Neural progenitor cell (in vitro differentiated cells): ENCODE data around the gene MED31. TPM values are rescaled to one million over a fixed set of nuclear protein-coding genes. Genes with fewer than 3 reads are reported as not detected.

Experiments
- DNase-seq: peaks from one replicate; pipeline ENCODE4 v3.0.0-alpha.2; 2016; ENCODE audit warnings: low spot score
- H2AFZ ChIP-seq: fragments of 200-600 bp; sonication (generic); replicated peaks from 2 replicates; pipeline ENCODE4 v1.6.1; 2016; ENCODE audit warnings: antibody characterized with exemption
- H3F3A ChIP-seq: fragments of 200-600 bp; sonication (generic); 2 replicates; pipeline ENCODE4 v1.6.1; 2016; ENCODE audit warnings: antibody characterized with exemption, low read depth
- H3K27ac ChIP-seq: fragments of 200-600 bp; sonication (generic); 2 replicates; pipeline ENCODE4 v1.5.1; 2016; ENCODE audit warnings: mild to moderate bottlenecking
- H3K27me3 ChIP-seq: fragments of 200-600 bp; sonication (generic); 2 replicates; pipeline ENCODE4 v1.6.1; 2016; ENCODE audit warnings: mild to moderate bottlenecking, moderate library complexity
- H3K36me3 ChIP-seq: fragments of 200-600 bp; sonication (generic); 2 replicates; pipeline ENCODE4 v1.5.1; 2016
- H3K4me1 ChIP-seq: fragments of 200-600 bp; sonication (generic); 2 replicates; pipeline ENCODE4 v1.6.1; 2016; ENCODE audit warnings: mixed run types
- H3K4me2 ChIP-seq: fragments of 200-600 bp; sonication (generic); 2 replicates; pipeline ENCODE4 v1.6.1; 2016
- H3K4me3 ChIP-seq: fragments of 200-600 bp; sonication (generic); 2 replicates; pipeline ENCODE4 v1.5.1; 2016
- H3K79me2 ChIP-seq: fragments of 200-600 bp; sonication (generic); 2 replicates; pipeline ENCODE4 v1.6.1; 2016; ENCODE audit warnings: low read depth
- H3K9ac ChIP-seq: fragments of 200-600 bp; sonication (generic); 2 replicates; pipeline ENCODE4 v1.6.1; 2016
- H3K9me3 ChIP-seq: fragments of 200-600 bp; sonication (generic); 2 replicates; pipeline ENCODE4 v1.5.1; 2016; ENCODE audit warnings: low read depth
- H4K20me1 ChIP-seq: fragments of 200-600 bp; sonication (generic); 2 replicates; pipeline ENCODE4 v1.6.1; 2016; ENCODE audit warnings: low read depth
- H3K27ac Mint-ChIP-seq: 3 replicates; pipeline ENCODE4 v1.8.0; 2021; ENCODE audit warnings: mixed read lengths
- H3K27me3 Mint-ChIP-seq: 2 replicates; pipeline ENCODE4 v1.8.0; 2022; ENCODE audit warnings: low read depth, mild to moderate bottlenecking, inconsistent platforms, moderate library complexity, mixed read lengths; ENCODE audit not compliant: insufficient read depth
- H3K36me3 Mint-ChIP-seq: 3 replicates; pipeline ENCODE4 v1.8.0; 2021; ENCODE audit warnings: mixed read lengths
- H3K4me1 Mint-ChIP-seq: 3 replicates; pipeline ENCODE4 v1.8.0; 2021; ENCODE audit warnings: mixed read lengths
- H3K4me3 Mint-ChIP-seq: 3 replicates; pipeline ENCODE4 v1.8.0; 2021; ENCODE audit warnings: mild to moderate bottlenecking, moderate library complexity, mixed read lengths
- H3K9me3 Mint-ChIP-seq: 3 replicates; pipeline ENCODE4 v1.8.0; 2020; ENCODE audit warnings: mixed read lengths
- CTCF ChIP-seq: fragments of 200-600 bp; sonication (generic); IDR thresholded peaks from 2 replicates; pipeline ENCODE4 v1.5.1; 2017; ENCODE audit warnings: antibody characterized with exemption, mild to moderate bottlenecking
- EZH2 ChIP-seq: fragments of 200-600 bp; sonication (generic); IDR thresholded peaks from 2 replicates; pipeline ENCODE4 v1.6.1; 2017; ENCODE audit warnings: antibody characterized with exemption, mild to moderate bottlenecking, moderate library complexity
- EZH2phosphoT487 ChIP-seq: fragments of 200-600 bp; sonication (generic); IDR thresholded peaks from 2 replicates; pipeline ENCODE4 v1.6.1; 2017; ENCODE audit warnings: antibody characterized with exemption
- total RNA-seq: library from RNA; depleted of rRNA; stranded (reverse); fragments of >200 nt; gene quantifications from 2 replicates; pipeline ENCODE4 v1.2.3, GENCODE V29; 2015; ENCODE audit warnings: low replicate concordance

The MED31 gene
- total RNA-seq, 1 donor from 2014 or later = 35.7 TPM

GRCh38 chr17:6691546-6691945 lies 40.1 kb upstream of the MED31 start:
- H3K4me1 ChIP-seq = no peaks in the 10 kb centered on the region
- no peak overlapping the region for H3K27ac ChIP-seq
- H3K9me3 Mint-ChIP-seq = no peaks in the 10 kb centered on the region
- H3K9ac ChIP-seq = no peak overlapping the region
- no peak for DNase-seq
- TF ChIP-seq EZH2 = no peak
- no peak for TF ChIP-seq CTCF
- TF ChIP-seq EZH2phosphoT487 = no peak
- no peaks in the 10 kb centered on the region for H4K20me1 ChIP-seq
- no peaks in the 10 kb centered on the region for H3K9me3 ChIP-seq
- no peak overlapping the region for H3K27ac Mint-ChIP-seq
- H3K27me3 ChIP-seq = peaks cover 5% of the 10 kb centered on the region
- H3K4me2 ChIP-seq = no peak overlapping the region
- H3K36me3 ChIP-seq = no peaks in the 10 kb centered on the region
- H3K4me1 Mint-ChIP-seq = no peaks in the 10 kb centered on the region
- no peaks in the 10 kb centered on the region for H3K36me3 Mint-ChIP-seq
- H3F3A ChIP-seq = no peaks in the 10 kb centered on the region
- H2AFZ ChIP-seq = no peak overlapping the region
- no peaks in the 10 kb centered on the region for H3K79me2 ChIP-seq
- no peak overlapping the region for H3K4me3 ChIP-seq
- H3K4me3 Mint-ChIP-seq = no peak overlapping the region
- peaks cover 11% of the 10 kb centered on the region for H3K27me3 Mint-ChIP-seq

GRCh38 chr17:6690641-6691040 lies 39.2 kb upstream of the MED31 start:
- Histone ChIP-seq H4K20me1 (no peaks in the 10 kb centered on the region), H3K4me1 (no peaks in the 10 kb centered on the region), H3K9ac (no peak overlapping the region), H3K79me2 (no peaks in the 10 kb centered on the region), H3F3A (no peaks in the 10 kb centered on the region), H2AFZ (no peak overlapping the region), H3K27me3 (peaks cover 5% of the 10 kb centered on the region), H3K36me3 (no peaks in the 10 kb centered on the region), H3K4me3 (no peak overlapping the region), H3K27ac (no peak overlapping the region), H3K4me2 (no peak overlapping the region), H3K9me3 (no peaks in the 10 kb centered on the region)
- H3K4me1 Mint-ChIP-seq = no peaks in the 10 kb centered on the region
- DNase-seq = no peak
- H3K9me3 Mint-ChIP-seq = no peaks in the 10 kb centered on the region
- H3K36me3 Mint-ChIP-seq = no peaks in the 10 kb centered on the region
- H3K4me3 Mint-ChIP-seq = no peak overlapping the region
- peaks cover 11% of the 10 kb centered on the region for H3K27me3 Mint-ChIP-seq
- H3K27ac Mint-ChIP-seq = no peak overlapping the region
- TF ChIP-seq CTCF = no peak
- no peak for TF ChIP-seq EZH2phosphoT487

GRCh38 chr17:6688944-6689343 lies 37.5 kb upstream of the MED31 start:
- Mint-ChIP-seq H3K4me1 (peaks cover 3% of the 10 kb centered on the region), H3K27ac (no peak overlapping the region), H3K27me3 (peaks cover 11% of the 10 kb centered on the region), H3K9me3 (no peaks in the 10 kb centered on the region), H3K4me3 (no peak overlapping the region), H3K36me3 (no peaks in the 10 kb centered on the region)
- H3K9me3 ChIP-seq = no peaks in the 10 kb centered on the region
- H3K4me2 ChIP-seq = no peak overlapping the region
- no peaks in the 10 kb centered on the region for H3K36me3 ChIP-seq
- peaks cover 5% of the 10 kb centered on the region for H3K27me3 ChIP-seq
- no peak overlapping the region for H3K27ac ChIP-seq
- H3K4me3 ChIP-seq = no peak overlapping the region
- no peaks in the 10 kb centered on the region for H3F3A ChIP-seq
- no peaks in the 10 kb centered on the region for H3K4me1 ChIP-seq
- no peaks in the 10 kb centered on the region for H3K79me2 ChIP-seq
- no peaks in the 10 kb centered on the region for H4K20me1 ChIP-seq
- TF ChIP-seq EZH2phosphoT487 = no peak
- no peak for TF ChIP-seq CTCF
- TF ChIP-seq EZH2 = no peak
- DNase-seq = no peak
- no peak overlapping the region for H2AFZ ChIP-seq
- no peak overlapping the region for H3K9ac ChIP-seq

- no peaks in the 10 kb centered on the region for H3K9me3 Mint-ChIP-seq
- no peak overlapping the region for H3K4me3 Mint-ChIP-seq
- no peaks in the 10 kb centered on the region for H3K27me3 ChIP-seq
- H2AFZ ChIP-seq = no peak overlapping the region
- no peak overlapping the region for H3K9ac ChIP-seq
- peaks cover 3% of the 10 kb centered on the region for H3K4me1 Mint-ChIP-seq
- H3K36me3 ChIP-seq = no peaks in the 10 kb centered on the region
- H3K36me3 Mint-ChIP-seq = no peaks in the 10 kb centered on the region
- no peaks in the 10 kb centered on the region for H3F3A ChIP-seq
- no peaks in the 10 kb centered on the region for H3K79me2 ChIP-seq
- H3K9me3 ChIP-seq = no peaks in the 10 kb centered on the region
- no peaks in the 10 kb centered on the region for H4K20me1 ChIP-seq
- H3K27me3 Mint-ChIP-seq = peaks cover 14% of the 10 kb centered on the region
- H3K27ac ChIP-seq = no peak overlapping the region
- DNase-seq = no peak
- no peak overlapping the region for H3K4me3 ChIP-seq
- no peak overlapping the region for H3K27ac Mint-ChIP-seq
- no peak overlapping the region for H3K4me2 ChIP-seq
- TF ChIP-seq CTCF (no peak), EZH2phosphoT487 (no peak), EZH2 (no peak)
- H3K4me1 ChIP-seq = no peaks in the 10 kb centered on the region
Observed at GRCh38 chr17:6686026-6686425, 34.6 kb upstream of the MED31 start.
